ENCODE measurements around the gene HNRNPL.
"Not testable (repeated sequence)": the region's sequence is repeated elsewhere in the genome, so short reads cannot be mapped to it uniquely, and the experiment has no call there.

The HNRNPL gene

GRCh38 chr19:38821230-38821825 is 28.5 kb downstream of the HNRNPL start:
- not testable (repeated sequence) for DNase-seq

GRCh38 chr19:38819231-38819920 is 30.4 kb downstream of the HNRNPL start:
- DNase-seq: no peak

- DNase-seq: no peak
Observed at GRCh38 chr19:38817081-38817480, 32.7 kb downstream of the HNRNPL start.

DNA sequence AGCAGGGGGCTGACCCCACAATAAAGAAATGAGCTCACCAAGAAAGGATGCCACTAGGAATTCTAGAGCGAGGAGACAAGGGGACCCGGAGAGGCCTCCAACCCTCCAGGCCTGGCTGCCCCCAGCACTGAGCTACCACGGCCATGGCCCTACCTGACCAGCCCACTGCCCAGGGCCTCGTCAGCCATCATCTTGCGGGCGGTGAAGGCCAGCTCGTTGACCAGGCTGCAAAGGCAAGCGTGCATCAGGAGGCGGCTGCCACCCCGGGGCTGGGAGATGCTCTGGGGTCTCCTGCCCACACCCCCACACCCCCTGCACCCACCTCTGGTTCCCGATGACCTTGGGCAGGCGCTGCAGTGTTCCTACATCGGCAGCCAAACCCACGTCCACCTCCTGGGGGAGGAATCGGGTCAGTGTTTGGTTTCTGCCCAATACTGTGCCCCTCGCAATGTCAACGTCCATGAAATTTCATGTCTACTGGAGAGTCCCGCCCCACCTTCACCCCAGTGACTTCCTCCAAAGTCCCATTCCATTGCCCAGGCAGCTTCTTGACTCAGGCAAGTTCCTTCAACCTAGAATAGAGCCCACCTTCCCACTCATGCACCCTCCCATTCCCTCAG is 33.5 kb downstream of the HNRNPL start:
- DNase-seq: no peak

DNA sequence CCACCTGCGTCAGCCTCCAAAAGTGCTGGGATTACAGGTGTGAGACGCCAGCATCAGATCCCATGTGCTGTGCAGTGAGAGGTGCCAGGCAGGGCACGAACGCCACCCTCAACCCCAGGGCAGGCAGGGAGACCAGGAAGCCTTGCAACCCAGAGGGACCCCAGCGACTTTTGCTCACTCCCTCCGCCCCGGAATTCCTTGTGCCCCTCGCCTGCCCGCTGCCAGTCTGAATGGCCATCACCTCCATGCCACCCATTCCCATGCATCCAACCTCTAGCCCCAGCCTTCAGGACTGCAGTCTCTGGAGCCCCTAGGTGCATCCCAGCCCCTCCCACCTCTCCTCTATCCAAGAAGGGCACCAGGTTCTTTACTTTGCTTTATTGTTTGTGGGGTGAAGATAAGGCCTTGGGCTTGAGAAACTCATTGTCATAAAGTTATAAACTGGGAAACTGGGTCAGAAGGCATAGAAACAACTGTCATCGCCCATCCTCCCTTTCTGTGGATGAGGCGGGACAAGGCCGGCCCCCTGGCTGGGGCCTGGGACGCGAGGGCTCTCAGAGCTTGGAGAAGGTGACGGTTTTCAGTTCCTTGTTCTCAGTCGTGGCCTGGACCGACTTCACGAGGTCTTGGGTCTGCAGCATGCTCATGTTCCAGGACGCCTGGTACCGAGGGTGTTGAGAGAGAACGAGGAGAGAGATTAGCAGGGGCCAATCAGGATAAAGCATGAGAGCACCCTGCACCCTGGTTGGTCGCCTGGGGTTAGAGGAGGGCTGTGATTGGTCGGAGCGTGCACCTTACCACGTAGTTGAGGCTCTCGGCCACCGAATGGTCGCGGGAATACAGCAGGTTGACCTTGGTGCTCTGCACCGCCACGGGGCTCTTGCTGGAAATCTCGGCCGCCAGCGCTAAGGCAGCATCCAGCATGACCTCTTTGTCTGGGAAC is 34.5 kb downstream of the HNRNPL start:
- DNase-seq: no peak

DNA sequence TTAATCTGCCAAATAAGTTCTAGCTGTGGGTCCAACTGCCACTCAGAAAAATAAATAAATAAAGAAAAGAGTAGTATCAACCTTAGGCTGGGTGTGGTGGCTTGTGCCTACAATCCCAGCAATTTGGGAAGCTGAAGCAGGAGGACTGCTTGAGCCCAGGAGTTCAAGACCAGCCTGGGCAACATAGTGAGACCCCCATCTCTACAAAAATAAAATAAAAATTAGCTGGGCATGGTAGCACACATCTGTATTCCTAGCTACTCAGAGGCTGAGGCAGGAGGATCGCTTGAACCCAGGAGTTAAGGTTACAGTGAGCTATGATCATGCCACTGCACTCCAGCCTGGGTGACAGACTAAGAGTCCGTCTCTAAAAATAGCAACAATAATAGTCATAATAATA is 35.9 kb downstream of the HNRNPL start:
- DNase-seq: not testable (repeated sequence)

GRCh38 chr19:38813323-38813722 is 36.5 kb downstream of the HNRNPL start:
- DNase-seq: no peak

DNA sequence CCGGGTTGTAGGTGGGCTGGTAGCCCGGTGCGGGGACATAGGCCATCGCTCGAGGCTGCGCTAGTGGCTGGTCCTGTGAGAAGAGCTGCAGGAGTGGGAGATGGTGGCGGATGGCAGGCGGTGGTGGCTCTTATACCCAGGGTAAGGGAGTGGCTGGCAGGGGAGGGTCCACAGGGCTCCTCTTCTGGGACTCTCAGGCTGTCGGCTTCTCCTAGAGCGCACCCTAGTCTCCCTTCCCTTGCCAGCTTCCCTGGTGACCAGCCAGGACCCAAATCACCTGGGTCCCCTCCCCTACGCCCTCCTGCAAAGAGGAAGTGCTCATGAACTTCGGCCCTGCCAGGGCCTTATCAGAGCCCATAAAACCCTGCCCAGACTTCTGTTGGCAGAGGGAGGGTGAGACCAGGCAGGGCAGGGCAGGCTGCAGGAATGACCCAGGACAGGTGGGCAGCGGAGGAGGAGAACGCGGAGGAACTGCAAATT is 36.9 kb downstream of the HNRNPL start, which contains the start of gene LGALS4:
Gene LGALS4 (minus strand): TSS at position 105 of the 480 bp plus-strand sequence. CDS start 59 bp downstream, at position 46.
- DNase-seq: no peak

- no peak for DNase-seq
Observed at GRCh38 chr19:38812009-38812840, 37.6 kb downstream of the HNRNPL start.

DNA sequence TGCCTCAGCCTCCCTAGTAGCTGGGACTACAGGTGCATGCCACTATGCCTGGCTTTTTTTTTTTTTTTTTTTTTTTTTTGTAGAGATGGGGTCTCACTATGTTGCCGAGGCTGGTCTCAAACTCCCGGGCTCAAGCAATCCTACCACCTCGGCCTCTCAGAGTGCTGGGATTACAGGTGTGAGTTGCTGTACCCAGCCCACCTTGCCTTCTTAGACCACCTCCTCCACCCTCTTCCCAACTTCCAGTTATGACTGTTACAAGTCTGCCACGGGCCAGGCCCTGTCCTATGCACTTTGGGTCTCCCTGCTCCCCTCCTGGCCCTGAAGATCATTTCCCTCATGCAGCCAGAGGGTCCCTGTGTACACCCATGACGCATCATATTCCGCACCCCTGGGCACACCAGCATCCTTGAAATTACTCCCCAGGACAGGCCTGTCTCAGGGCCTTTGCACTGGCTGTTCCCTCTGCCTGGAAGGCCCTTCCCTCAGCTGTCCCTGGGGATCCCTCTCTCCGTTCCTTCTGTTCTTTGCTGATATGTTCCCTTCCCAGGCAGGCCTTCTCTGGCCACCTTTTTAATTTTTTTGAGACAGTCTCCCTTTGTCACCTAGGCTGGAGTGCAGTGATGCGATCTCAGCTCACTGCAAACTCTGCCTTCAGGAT is 40.1 kb downstream of the HNRNPL start:
- no peak for DNase-seq

GRCh38 chr19:38808741-38809140 is 41.0 kb downstream of the HNRNPL start:
- DNase-seq: no peak

DNA sequence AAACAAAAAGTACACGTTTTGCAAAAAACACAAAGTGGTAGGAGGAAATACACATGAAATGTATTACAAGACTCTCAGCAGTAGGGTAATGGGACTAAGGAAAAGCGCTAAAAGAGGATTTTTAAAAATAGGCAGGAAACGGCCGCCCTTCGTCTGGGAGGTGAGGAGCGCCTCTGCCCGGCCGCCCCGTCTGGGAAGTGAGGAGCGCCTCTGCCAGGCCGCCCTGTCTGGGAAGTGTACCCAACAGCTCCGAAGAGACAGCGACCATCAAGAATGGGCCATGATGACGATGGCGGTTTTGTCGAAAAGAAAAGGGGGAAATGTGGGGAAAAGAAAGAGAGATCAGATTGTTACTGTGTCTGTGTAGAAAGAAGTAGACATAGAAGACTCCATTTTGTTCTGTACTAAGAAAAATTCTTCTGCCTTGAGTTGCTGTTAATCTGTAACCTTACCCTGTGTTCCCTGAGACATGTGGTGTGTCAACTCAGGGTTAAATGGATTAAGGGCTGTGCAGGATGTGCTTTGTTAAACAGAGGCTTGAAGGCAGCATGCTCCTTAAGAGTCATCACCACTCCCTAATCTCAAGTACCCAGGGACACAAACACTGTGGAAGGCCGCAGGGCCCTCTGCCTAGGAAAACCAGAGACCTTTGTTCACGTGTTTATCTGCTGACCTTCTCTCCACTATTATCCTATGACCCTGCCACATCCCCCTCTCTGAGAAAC is 42.2 kb downstream of the HNRNPL start:
- not testable (repeated sequence) for DNase-seq

DNA sequence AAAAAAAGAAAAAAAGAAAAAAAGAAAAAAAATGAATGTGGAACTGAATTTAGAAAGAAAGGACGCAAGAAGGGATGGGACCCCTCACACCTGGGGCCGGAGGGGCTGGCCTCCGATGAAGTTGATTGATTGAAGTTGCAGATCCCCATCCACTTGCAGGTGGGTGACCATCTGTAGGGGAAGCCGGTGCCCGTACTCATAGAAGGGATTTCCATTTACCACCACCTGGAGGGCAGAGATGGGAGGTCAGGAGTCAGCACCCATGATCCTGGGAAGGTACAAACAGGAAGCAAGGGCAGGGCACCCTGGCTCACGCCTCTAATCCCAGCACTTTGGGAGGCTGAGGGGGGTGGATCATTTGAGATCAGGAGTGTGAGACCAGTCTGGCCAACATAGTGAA is 43.4 kb downstream of the HNRNPL start:
- DNase-seq: no peak

DNA sequence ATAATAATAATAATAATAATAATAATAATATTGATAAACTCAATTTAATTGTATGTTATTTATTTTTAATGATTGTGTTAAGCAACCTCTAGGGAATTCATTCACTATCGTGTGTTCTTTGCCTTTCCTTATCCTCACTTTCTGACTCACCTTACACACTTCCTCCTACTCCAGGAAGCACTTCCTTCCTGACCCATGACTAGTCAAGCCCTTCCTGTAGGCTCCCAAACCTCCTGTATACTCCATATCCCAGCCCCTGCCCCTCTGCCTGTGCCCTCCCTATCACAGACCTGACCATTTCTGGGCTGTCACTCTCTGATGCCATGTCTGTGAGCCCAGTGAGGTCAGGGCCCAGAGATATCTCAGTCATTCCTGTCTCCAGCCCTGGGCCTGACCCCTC is 44.6 kb downstream of the HNRNPL start:
- no peak for DNase-seq

- no peak for DNase-seq
Observed at GRCh38 chr19:38803543-38803942, 46.2 kb downstream of the HNRNPL start.

- DNase-seq: no peak
Observed at GRCh38 chr19:38801359-38802095, 48.3 kb downstream of the HNRNPL start.

DNA sequence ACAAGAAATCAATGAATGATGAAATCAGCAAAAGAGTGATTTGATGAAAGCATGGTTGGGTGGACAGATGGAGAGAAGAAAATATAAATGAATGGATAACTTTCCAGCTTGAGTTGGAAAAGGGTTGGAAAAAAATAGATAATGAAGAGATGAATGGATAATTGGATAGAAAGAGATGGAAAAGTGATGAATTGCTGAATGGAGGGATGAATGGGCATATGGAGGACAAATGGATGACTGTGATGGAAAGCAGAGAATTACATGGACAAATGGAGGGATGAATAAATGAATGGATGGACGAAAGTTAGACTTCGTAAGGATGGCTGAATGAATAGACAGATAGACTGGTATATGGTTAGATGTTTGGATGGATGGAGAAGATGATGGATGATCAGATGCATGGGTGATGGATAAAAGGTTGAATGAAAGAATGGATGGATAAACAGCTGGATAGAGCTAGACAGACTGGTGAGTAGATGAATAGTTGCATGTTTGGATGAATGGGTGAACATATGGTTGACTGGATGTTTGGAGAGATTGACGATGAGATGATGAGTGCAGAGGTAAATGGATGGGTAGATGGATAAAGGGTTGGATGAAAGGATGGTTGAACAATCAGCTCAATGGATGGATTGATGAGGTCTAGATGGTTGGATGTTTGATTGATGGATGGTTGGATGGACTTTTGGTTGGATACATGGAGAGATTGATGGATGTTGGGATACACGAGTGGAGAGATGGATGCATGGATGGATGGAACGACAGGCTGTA is 49.0 kb downstream of the HNRNPL start:
- no peak for DNase-seq

GRCh38 chr19:38799104-38799503 is 50.7 kb downstream of the HNRNPL start:
- DNase-seq: no peak

GRCh38 chr19:38797781-38798180 is 52.0 kb downstream of the HNRNPL start:
- DNase-seq: not testable (repeated sequence)

All from CD4-positive, alpha-beta T cell treated with Interleukin-17A for 1 hour (primary cell).